Regular cardiac myocyte (primary cell): ENCODE measurements around the gene AGFG2. TPM values are rescaled to one million over a fixed set of nuclear protein-coding genes. Genes with fewer than 3 reads are reported as not detected.

Experiments
- total RNA-seq: library from RNA; depleted of rRNA; stranded (reverse); fragments of >200 nt; gene quantifications from 2 replicates; pipeline ENCODE4 v1.2.3, GENCODE V29; 2014

The AGFG2 gene, protein sequence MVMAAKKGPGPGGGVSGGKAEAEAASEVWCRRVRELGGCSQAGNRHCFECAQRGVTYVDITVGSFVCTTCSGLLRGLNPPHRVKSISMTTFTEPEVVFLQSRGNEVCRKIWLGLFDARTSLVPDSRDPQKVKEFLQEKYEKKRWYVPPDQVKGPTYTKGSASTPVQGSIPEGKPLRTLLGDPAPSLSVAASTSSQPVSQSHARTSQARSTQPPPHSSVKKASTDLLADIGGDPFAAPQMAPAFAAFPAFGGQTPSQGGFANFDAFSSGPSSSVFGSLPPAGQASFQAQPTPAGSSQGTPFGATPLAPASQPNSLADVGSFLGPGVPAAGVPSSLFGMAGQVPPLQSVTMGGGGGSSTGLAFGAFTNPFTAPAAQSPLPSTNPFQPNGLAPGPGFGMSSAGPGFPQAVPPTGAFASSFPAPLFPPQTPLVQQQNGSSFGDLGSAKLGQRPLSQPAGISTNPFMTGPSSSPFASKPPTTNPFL
- total RNA-seq, result 3.7 and 9.2 TPM in 2 replicates

DNA sequence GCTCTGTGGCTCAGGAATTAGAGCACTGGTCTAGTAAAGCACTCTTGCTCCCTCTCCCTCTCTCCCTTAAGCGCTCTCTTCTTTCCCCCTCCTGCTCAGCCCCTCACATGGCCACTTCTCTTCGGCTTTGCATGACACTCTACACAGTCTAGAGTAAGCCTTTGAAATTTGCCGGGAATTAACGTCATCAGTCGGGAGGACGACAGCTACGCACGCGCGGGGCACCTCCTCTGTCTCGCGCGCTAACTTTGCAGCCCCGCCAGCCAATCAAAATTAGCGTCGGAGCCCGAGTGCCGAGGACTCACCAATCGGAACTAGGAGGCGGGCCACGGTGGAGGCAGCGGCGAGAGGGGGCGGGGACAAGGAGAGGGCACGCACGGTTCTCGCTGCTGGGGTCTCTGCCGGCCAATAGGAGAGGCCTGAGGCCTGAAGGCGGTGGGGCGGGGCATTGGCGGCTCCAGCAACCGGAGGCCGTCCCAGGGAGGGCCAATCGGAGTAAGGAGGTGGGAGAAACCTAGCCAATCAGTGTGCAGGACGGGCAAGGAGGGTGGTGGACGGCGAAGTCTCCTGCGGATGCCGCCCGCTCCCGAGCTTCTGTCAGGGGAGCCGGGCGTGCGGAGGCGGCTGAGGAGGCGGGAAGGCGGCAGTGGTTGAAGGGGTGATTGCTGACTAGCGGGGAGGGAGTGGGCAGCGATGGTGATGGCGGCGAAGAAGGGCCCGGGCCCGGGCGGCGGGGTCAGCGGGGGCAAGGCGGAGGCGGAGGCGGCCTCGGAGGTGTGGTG lies at the start of gene AGFG2:
AGFG2 (plus strand) TSS at position 550 of the 782 bp plus-strand sequence; CDS start at position 694, 144 bp downstream.

GRCh38 chr7:100573691-100574361 lies 34.8 kb downstream of the AGFG2 start, which contains the start of gene SAP25:
Gene SAP25, minus strand, starts transcription at chr7:100573900. Its CDS starts 158 bp downstream, at chr7:100573742.

DNA sequence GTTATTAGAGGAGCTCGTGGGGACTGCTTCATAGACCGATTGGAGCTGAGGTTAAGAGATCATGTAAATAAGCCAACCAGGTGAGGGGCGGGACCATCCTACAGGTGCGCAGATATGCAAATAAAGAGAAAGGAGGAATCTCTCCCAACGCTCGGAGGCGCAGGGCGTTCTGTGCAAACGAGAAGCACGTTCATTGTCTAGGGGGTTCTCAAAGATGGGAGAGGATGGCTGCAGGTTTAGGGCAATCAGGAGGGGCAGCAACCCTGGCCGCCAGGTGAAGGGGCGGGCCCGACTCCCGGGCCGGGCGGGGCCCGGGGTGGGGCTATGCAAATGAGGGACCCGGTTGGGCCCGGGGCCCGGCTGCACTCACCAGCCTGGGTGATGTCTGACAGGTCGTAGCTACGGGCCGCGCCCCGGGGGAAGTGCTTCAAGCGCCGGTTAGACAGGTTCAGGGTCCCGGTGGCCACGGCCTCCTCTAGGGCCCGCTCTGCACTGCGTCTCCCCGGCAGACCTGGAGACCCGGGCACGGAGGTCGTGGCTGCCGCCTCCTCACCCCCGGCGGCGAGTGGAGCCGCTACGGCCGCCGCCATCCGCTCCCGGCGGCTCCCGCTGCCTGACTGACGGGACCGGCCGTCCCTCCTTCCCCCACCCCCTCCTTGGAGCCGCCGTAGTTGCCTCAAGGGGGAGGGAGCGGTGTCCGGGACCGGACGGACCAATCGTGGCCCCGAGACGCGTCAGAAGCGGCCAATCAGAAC lies 46.7 kb downstream of the AGFG2 start, which contains the start of gene LRCH4:
LRCH4 (minus strand) TSS at position 619 of the 755 bp plus-strand sequence; CDS start at position 590, 29 bp downstream.

GRCh38 chr7:100586266-100587025 lies 47.4 kb downstream of the AGFG2 start, which contains the start of gene FBXO24:
Gene FBXO24, plus strand, starts transcription at chr7:100586328. Its CDS starts 298 bp downstream, at chr7:100586626.

DNA sequence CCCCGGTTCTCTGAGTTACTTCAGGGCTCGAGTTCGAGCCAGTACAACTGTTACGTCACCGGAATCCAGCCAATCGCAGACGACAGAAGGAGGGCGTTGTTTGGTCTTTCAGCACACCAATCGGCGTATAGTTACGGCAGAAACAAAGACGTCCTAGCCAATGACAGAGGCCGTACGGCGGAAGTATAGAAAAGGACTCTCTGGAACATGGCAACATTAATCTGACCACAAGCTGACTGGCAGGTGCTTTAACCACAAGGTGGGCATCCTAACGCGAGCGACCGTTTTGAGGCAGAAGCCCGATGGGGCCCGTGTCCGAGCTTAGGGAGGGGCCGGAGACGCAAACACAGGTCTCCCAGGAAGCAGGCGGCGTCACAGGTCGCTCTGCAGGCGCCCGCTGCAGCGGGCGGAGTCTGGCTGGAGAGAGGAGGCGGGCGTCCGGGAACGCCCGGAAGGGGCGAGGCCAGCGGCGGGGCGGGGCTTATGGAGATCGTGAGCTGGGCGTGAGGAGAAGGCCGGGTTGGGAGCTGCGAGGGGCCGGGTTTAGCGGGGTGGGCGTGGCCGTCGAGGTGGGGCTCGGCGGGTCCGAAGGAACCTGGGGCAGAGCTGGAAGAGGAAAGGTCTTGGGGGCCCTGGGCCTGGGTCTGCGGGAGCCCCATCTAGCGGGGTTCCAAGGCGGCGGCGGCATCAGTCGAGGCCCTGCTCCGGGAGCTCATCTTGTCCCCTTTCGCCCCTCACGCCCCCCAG lies 73.2 kb downstream of the AGFG2 start, which contains the start of gene MOSPD3:
MOSPD3 (plus strand) TSS at position 558 of the 747 bp plus-strand sequence. CDS start 252 bp downstream, outside the sequence.

Other genes with a start within 250 kb of the AGFG2 start
- not detected in 2 replicates for gene SPDYE3, start 231.5 kb upstream of the AGFG2 start, total RNA-seq
- 5.8 and 6.2 TPM in 2 replicates for gene PILRB, start 181.1 kb upstream of the AGFG2 start, total RNA-seq
- gene PILRA, start 165.7 kb upstream of the AGFG2 start, total RNA-seq, result under 0.01 and 0.28 TPM in 2 replicates
- gene ZCWPW1, start 110.5 kb upstream of the AGFG2 start, total RNA-seq, result 1.7 and 1.9 TPM in 2 replicates
- 16.3 and 26.6 TPM in 2 replicates for gene MEPCE, start 109.4 kb upstream of the AGFG2 start, total RNA-seq
- 19.2 and 30.3 TPM in 2 replicates for gene PPP1R35, start 102.7 kb upstream of the AGFG2 start, total RNA-seq
- gene SPACDR, start 74.9 kb upstream of the AGFG2 start, total RNA-seq, result 0.19 and 1.7 TPM in 2 replicates
- 13.2 and 17.1 TPM in 2 replicates for gene TSC22D4, start 60.0 kb upstream of the AGFG2 start, total RNA-seq
- 0.19 and 0.85 TPM in 2 replicates for gene NYAP1, start 55.3 kb upstream of the AGFG2 start, total RNA-seq
- not detected in 2 replicates for gene SAP25, start 34.7 kb downstream of the AGFG2 start, total RNA-seq
- 12.7 TPM in 2 replicates for gene LRCH4, start 46.9 kb downstream of the AGFG2 start, total RNA-seq
- 0.28 and 0.77 TPM in 2 replicates for gene FBXO24, start 47.1 kb downstream of the AGFG2 start, total RNA-seq
- gene PCOLCE, start 63.2 kb downstream of the AGFG2 start, total RNA-seq, result 24.2 and 39.5 TPM in 2 replicates
- 2.5 and 6.8 TPM in 2 replicates for gene MOSPD3, start 73.3 kb downstream of the AGFG2 start, total RNA-seq
- gene TFR2, start 102.3 kb downstream of the AGFG2 start, total RNA-seq, result 0.77 and 2.3 TPM in 2 replicates
- gene ACTL6B, start 117.2 kb downstream of the AGFG2 start, total RNA-seq, result not detected in 2 replicates
- gene GNB2, start 134.5 kb downstream of the AGFG2 start, total RNA-seq, result 57.5 and 169 TPM in 2 replicates
- 9.8 and 13.2 TPM in 2 replicates for gene GIGYF1, start 155.0 kb downstream of the AGFG2 start, total RNA-seq
- 29.3 and 60.6 TPM in 2 replicates for gene POP7, start 166.9 kb downstream of the AGFG2 start, total RNA-seq
- gene EPO, start 181.3 kb downstream of the AGFG2 start, total RNA-seq, result not detected in 2 replicates
- not detected in 2 replicates for gene ZAN, start 194.4 kb downstream of the AGFG2 start, total RNA-seq